Renal cortex interstitium (tissue), 11 donors: ENCODE data around the gene CIITA. TPM values are rescaled to one million over a fixed set of nuclear protein-coding genes. Genes with fewer than 3 reads are reported as not detected.
"Not testable (repeated sequence)": the region's sequence is repeated elsewhere in the genome, so short reads cannot be mapped to it uniquely, and the experiment has no call there.

ENCODE experiments used
- DNase-seq, 11 donors: peaks; one replicate each; pipeline ENCODE4 v3.0.0-alpha.2; 2013; ENCODE audit warnings: low read depth in 9 of 11, low spot score in 4 of 11; ENCODE audit errors: extremely low read depth in 1 of 11
- polyA plus RNA-seq, 3 donors: library from polyadenylated mRNA; unstranded; fragments of 120-200 nt; gene quantifications; one replicate each; pipeline ENCODE4 v1.2.1, GENCODE V29; 2013; ENCODE audit not compliant: insufficient read length in 3 of 3

Gene CIITA
- polyA plus RNA-seq, 3 donors, result 4.8 to 10.7 (median 5.0) TPM

- DNase-seq, result not testable (repeated sequence)
Observed at GRCh38 chr16:10929097-10929496, 52.1 kb downstream of the CIITA start.

DNA sequence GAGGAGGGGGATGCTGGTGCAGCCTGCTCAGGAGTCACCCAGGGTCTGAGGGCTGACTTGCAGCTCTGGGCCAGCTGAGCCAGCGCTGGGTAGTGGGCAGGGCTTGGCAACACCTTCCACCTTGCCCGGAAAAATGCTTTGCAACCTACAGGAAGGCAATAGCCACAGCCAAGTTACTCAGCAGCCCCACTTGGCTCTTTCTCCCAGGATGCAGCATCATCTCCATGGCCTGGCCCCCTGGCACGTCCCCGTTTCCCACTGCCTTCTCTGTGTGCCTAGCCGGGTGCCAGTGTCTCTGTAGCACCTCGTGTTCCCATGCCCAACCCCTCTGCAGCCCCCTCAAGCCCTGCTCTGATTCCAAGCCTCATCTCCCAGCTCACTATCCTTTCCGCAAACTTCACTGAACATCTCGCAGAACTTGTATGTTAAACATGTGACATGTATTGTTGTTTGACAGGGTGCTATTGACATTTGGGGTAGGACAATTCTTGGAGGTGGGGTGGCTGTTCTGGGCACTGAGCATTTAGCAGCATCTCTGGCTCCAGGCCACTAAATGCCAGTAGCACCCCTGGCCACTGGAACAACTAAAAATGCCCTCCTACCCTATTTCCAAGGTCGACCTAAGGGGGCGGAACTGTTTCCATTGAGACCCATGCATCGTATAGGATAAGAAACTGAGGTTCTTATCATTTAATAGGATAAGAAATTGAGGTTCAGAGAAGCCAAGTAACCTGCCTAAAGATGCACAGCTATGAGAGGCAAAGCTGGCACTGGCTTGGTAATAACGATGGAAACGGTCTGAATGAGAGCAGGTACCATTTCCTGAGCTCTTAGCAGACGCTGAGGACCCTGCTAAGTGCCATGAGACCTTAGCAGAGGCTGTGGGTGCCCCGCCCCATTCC lies 53.1 kb downstream of the CIITA start:
- no peak for DNase-seq

GRCh38 chr16:10930755-10931093 lies 53.7 kb downstream of the CIITA start:
- DNase-seq, result no peak

- DNase-seq, result no peak
Observed at GRCh38 chr16:10931134-10931533, 54.1 kb downstream of the CIITA start.

GRCh38 chr16:10931977-10932632 lies 55.1 kb downstream of the CIITA start:
- no peak for DNase-seq

GRCh38 chr16:10932959-10933710 lies 56.1 kb downstream of the CIITA start:
- no peak for DNase-seq

- DNase-seq, result no peak
Observed at GRCh38 chr16:10933865-10934264, 56.9 kb downstream of the CIITA start.

DNA sequence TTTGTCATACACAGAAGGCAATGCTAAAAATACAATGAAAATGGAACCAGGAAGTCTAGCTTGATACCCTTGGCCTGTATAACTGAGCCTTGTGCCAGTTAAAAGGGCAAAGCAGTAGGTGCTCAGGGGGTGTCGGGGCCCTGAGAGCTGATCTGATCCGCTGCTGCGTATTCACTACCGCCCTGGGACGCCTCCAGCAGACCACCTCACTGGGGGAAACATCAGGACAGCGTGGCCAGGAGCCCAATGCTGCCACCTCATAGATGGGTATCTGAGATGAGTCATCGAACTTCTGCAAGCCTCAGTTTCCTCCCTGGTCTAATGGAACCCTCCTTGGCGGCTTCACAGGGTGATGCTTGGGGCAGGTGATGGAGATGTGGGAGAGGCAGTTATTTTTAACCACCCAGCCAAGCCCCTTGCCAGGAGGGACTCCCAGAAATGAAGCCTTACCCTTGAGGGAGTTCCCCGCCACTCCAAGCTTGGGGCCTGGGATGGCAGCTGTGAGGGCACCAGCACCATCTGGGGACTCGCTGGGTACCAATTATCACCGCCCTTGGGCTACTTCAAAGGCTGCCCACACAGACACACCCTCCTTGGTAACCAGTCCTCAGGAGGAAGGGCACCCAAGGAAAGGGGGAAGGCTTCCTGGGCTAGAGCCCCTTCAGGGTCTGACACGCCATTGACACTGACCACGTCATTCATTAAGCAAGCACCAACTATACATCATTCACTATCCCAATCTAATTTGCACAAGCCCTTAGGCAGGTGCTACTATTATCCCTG lies 57.5 kb downstream of the CIITA start:
- no peak for DNase-seq

DNA sequence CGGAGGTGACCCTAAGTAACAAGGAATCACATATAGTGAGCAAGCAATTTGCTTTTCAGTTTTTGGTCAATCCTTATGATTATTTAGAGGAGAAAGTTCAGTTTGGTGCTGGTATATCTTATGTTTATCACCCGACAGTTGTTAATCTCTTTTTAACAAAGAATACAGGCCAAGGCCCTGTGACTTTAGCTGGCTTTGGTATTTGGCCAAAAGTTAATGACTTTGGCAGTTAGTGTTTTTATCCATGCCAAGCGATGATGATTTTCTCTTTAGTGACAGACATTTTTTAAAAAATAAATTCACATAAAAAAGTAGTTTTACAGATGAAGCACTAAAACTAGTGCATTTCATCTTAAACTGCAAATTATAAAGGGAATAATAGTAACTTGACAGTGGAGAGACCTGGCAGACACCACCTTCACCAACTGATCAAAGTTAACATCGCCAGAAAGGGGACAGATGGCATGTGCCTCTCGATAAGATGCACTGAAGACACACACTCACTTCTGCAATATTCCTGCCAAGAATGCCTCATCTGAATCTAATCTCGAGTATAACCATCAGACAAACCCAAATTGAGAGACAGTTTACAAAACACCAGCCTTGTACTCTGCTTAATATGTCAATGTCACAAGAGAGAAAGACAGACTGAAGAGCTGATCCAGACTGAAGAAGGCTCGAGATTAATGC lies 58.4 kb downstream of the CIITA start:
- DNase-seq, result no peak

DNA sequence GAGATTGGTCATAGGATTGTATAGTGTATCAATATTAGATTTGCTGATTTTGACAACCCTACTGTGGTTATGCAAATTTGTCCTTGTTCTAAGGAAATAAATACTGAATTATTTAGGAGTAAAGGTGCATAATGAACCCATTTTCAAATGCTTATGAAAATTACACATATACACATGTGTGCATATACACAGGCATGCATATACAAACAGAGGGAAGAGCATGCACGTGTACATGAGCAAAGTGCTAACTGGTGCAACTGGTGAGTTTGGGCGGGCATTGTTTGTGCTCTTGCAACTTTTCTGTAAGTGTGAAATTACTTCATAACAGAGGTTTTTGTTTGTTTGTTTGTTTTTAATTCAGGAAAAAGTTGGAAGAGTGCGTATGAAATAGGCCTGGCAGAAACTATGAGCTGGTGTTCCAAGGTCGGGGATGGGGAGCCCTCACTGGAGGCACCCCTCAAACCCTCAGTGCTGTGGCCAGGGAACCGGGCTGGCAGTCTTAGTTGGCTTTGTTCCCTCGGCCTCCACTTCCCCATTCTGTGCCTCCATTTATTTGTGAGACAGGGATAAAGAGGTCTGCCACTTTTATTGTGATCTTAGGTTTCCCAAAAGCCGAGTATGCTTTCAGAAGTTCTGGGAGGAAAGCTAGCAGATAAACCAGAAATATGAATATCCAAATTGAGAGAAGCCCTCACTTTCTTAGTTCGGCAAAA lies 59.4 kb downstream of the CIITA start:
- no peak for DNase-seq

DNA sequence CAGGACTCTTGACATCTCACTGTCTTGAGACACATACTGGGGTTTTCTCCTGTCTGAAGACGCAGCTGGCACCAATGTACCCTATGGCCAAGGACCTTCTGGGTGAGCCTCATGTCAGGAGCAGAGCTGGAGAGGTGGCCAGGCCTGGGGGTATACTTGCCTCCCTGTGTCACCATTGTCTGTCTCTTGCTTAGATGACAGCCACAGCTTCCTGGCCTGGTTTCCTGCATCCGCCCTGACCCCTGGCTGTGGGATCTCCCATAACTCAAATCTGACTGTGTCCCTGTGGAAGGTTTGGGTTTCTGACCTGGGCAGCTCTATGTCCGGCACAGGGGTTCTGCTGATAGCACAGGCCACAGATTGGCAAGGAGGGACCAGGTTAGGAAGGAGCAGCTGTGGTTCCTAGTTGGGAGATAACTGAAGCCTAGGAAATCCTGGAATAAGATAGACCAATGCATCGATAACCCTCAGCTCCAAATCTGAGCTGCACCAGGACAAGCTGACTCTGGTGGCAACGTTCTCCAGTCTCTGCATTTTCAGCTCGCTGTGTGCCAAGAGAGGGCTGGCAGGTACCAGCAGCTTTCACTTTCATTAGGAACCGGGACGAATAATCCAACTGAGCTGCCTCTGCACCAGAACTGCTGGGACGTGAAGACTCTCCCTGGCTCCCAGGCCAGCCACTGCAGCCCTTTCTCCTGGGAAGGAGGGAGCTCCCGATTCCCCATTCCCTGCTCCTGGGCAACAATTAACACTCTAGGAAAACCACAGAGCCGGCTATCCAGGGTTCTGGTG lies 60.3 kb downstream of the CIITA start:
- no peak for DNase-seq

GRCh38 chr16:10938321-10938720 lies 61.3 kb downstream of the CIITA start:
- DNase-seq, result no peak

DNA sequence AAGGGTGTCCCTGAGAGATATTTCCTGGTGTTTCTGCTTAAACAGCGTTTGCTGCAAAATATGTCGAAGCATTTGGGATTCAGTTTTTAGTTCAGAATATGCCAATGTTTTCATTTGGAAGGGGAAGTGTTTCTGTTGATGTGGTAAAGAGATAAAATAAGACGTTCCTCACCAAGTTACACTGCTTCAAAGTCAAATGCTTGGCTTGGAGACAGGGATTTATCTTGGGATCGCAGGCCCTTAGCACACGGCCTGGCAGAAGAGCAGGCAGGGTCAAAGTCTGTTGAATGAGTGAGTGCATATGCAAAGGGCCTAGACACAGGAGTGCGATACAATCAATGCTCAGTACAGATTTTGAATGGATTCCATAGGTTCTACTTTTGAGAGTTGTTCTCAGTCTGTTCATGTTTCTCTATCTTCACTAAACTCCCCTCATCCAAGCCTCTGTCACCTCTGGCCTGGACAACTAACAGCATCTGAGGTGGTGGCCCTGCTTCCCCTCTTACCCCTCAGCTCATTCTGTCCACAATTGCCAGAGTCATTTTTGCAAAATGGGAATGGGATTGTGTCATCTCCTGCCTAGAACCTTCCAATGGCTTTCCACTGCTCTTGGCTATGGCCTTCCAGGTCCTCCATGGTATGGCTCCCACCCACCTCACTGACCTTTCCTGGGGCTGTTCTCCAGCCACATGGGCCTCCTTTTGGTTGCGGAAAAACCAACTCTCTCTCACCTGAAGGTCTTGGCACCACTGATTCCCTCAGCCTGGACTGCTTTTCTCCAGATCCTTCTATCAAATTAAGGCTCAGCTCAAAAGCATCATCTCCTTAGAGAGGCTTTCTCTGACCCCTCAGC lies 62.0 kb downstream of the CIITA start:
- DNase-seq, result no peak

GRCh38 chr16:10939649-10940234 lies 62.7 kb downstream of the CIITA start:
- DNase-seq, result no peak

DNA sequence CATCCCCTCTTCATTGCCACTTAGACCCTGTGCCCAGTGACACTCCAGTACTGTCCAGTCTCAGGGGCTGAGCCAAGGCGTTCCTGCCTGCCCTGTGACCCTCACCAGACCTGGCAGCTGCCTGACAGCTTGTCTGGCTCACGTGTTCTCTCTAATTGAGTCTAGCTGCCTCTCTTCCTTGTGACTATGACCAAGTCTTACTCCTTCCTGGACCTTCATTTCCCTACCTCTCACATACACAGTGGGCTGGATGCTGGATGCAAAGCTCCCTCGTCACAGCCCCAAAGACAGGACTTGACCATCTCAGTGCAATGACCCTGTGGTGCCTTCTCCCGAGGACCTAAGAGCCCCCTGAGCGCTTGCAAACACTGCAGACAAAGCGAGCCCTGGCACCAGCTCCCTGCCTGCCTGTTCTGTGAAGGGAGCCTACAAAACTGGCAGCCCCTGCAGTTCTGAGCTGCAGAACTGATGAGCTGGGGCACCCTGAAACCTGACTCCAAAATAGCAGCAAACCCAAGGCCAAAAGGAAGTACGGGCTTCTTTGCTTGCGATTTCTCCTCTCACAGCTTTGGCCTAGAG lies 63.6 kb downstream of the CIITA start:
- DNase-seq, result no peak
